Tibial nerve (tissue), 4 donors: ENCODE results near the gene TEX51. TPM values are rescaled to one million over a fixed set of nuclear protein-coding genes. Genes with fewer than 3 reads are reported as not detected.

ENCODE experiments used
- DNase-seq, 2 donors: peaks; one replicate each; pipeline ENCODE4 v3.0.0-alpha.2; 2019; ENCODE audit warnings: low spot score in 2 of 2
- H3K27ac ChIP-seq, 4 donors: fragments of 200-600 bp; sonication (generic) in 3 of 4; one replicate each; pipeline ENCODE4 v1.5.1; 2017 to 2019; ENCODE audit warnings: mild to moderate bottlenecking in 1 of 4
- H3K27me3 ChIP-seq, 2 donors: fragments of 200-600 bp; sonication (generic) in 1 of 2; one replicate each; pipeline versions ENCODE4 v1.5.1 to v1.6.0; 2017 to 2019
- H3K36me3 ChIP-seq, 3 donors: fragments of 200-600 bp; sonication (generic); one replicate each; pipeline ENCODE4 v1.5.1; 2018 to 2019
- H3K4me1 ChIP-seq, 4 donors: fragments of 200-600 bp; sonication (generic) in 3 of 4; one replicate each; pipeline ENCODE4 v1.5.1; 2017 to 2019
- H3K4me3 ChIP-seq, 4 donors: fragments of 200-600 bp; sonication (generic) in 3 of 4; one replicate each; pipeline ENCODE4 v1.5.1; 2017 to 2019; ENCODE audit warnings: mild to moderate bottlenecking in 1 of 4, moderate library complexity in 1 of 4
- H3K9me3 ChIP-seq, 4 donors: fragments of 200-600 bp; sonication (generic) in 3 of 4; one replicate each; pipeline ENCODE4 v1.5.1; 2017 to 2019
- CTCF ChIP-seq, 5 experiments: fragments of 200-600 bp in 3 of 5; fragments of 450-650 bp in 2 of 5; sonication (generic) in 3 of 5; IDR thresholded peaks; one replicate each; pipeline ENCODE4 v1.5.1; 2016 to 2019; ENCODE audit warnings: antibody characterized with exemption in 5 of 5, mild to moderate bottlenecking in 3 of 5, moderate library complexity in 2 of 5
- EP300 ChIP-seq, 2 donors: sonication (generic); formaldehyde crosslinking; IDR thresholded peaks; one replicate each; pipeline ENCODE4 v1.6.1; 2017; ENCODE audit warnings: antibody characterized with exemption in 2 of 2, mild to moderate bottlenecking in 1 of 2
- POLR2A ChIP-seq, 2 donors: fragments of 450-650 bp; IDR thresholded peaks; one replicate each; pipeline ENCODE4 v1.6.1; 2017; ENCODE audit warnings: antibody characterized with exemption in 2 of 2, mild to moderate bottlenecking in 2 of 2, moderate library complexity in 2 of 2
- WGBS, 2 donors: methylation state at CpG; one replicate each; pipeline ENCODE4 v1.1.5; 2018; 5-methylcytosine and 5-hydroxymethylcytosine counted together
- total RNA-seq, 4 donors: library from RNA; depleted of rRNA; stranded (reverse); fragments of >200 nt; gene quantifications; one replicate each; pipeline ENCODE4 v1.1.0, GENCODE V29; 2016

Gene TEX51
- total RNA-seq, 4 donors from 2014 or later, result not detected

- Histone ChIP-seq H3K4me3 (no peak overlapping the region), H3K4me1 (no peaks in the 10 kb centered on the region), H3K27ac (no peak overlapping the region), H3K9me3 (no peaks in the 10 kb centered on the region), H3K36me3 (no peaks in the 10 kb centered on the region), H3K27me3 (no peaks in the 10 kb centered on the region)
- TF ChIP-seq EP300 (IDR thresholded peaks at IDR 0.05), result no peak
- TF ChIP-seq POLR2A (IDR thresholded peaks at IDR 0.05), result no peak
- TF ChIP-seq CTCF (IDR thresholded peaks at IDR 0.05), result no peak
- DNase-seq, result no peak
- 85% methylated on average over 4 of the region's 4 CpGs for WGBS, 2 donors
Observed at GRCh38 chr2:126893153-126893552, 5.5 kb upstream of the TEX51 start.

GRCh38 chr2:126893606-126894005 lies 5.1 kb upstream of the TEX51 start:
- H3K4me3 ChIP-seq, result no peak overlapping the region
- no peaks in the 10 kb centered on the region for H3K36me3 ChIP-seq
- no peaks in the 10 kb centered on the region for H3K9me3 ChIP-seq
- DNase-seq, result no peak
- H3K27me3 ChIP-seq, result no peaks in the 10 kb centered on the region
- no peak overlapping the region for H3K27ac ChIP-seq
- no peaks in the 10 kb centered on the region for H3K4me1 ChIP-seq
- TF ChIP-seq CTCF (IDR thresholded peaks at IDR 0.05), result no peak
- TF ChIP-seq POLR2A (IDR thresholded peaks at IDR 0.05), result no peak
- no peak for TF ChIP-seq EP300 (IDR thresholded peaks at IDR 0.05)

- TF ChIP-seq EP300 (IDR thresholded peaks at IDR 0.05) (no peak), CTCF (IDR thresholded peaks at IDR 0.05) (no peak), POLR2A (IDR thresholded peaks at IDR 0.05) (no peak)
- 70 to 91% methylated on average over 1 of the region's 1 CpG for WGBS, 2 donors
- no peaks in the 10 kb centered on the region for H3K36me3 ChIP-seq
Observed at GRCh38 chr2:126894082-126894481, 4.6 kb upstream of the TEX51 start.

GRCh38 chr2:126894585-126895182 lies 4.0 kb upstream of the TEX51 start:
- 88 to 91% methylated on average over 9 of the region's 9 CpGs for WGBS, 2 donors
- Histone ChIP-seq H3K4me3 (no peak overlapping the region), H3K27ac (no peak overlapping the region), H3K36me3 (no peaks in the 10 kb centered on the region), H3K9me3 (no peaks in the 10 kb centered on the region), H3K4me1 (no peaks in the 10 kb centered on the region), H3K27me3 (no peaks in the 10 kb centered on the region)
- TF ChIP-seq POLR2A (IDR thresholded peaks at IDR 0.05) (no peak), EP300 (IDR thresholded peaks at IDR 0.05) (no peak), CTCF (IDR thresholded peaks at IDR 0.05) (no peak)
- no peak for DNase-seq

More at GRCh38 chr2:126894082-126894481, 4.6 kb upstream of the TEX51 start:
- H3K27ac ChIP-seq, result no peak overlapping the region
- no peaks in the 10 kb centered on the region for H3K27me3 ChIP-seq
- H3K4me3 ChIP-seq, result no peak overlapping the region
- no peaks in the 10 kb centered on the region for H3K4me1 ChIP-seq
- H3K9me3 ChIP-seq, result no peaks in the 10 kb centered on the region
- no peak for DNase-seq

- H3K27ac ChIP-seq, result no peak overlapping the region
- no peaks in the 10 kb centered on the region for H3K9me3 ChIP-seq
- WGBS, 2 donors, result 60 to 67% methylated on average over 4 of the region's 4 CpGs
- no peak overlapping the region for H3K4me3 ChIP-seq
- TF ChIP-seq EP300 (IDR thresholded peaks at IDR 0.05) (no peak), POLR2A (IDR thresholded peaks at IDR 0.05) (no peak), CTCF (IDR thresholded peaks at IDR 0.05) (no peak)
- H3K36me3 ChIP-seq, result no peaks in the 10 kb centered on the region
- no peak for DNase-seq
- H3K4me1 ChIP-seq, result no peaks in the 10 kb centered on the region
- no peaks in the 10 kb centered on the region for H3K27me3 ChIP-seq
Observed at GRCh38 chr2:126895336-126895735, 3.4 kb upstream of the TEX51 start.
